KG1 (cell line): ENCODE data around the gene PAIP2B.

Experiments
- DNase-seq: peaks from one replicate; lab custom pipeline; 2025; lab: John Stamatoyannopoulos, UW

The PAIP2B gene

GRCh38 chr2:71153585-71154224 lies 73.2 kb downstream of the PAIP2B start:
- no peak for DNase-seq

- no peak for DNase-seq
Observed at GRCh38 chr2:71151620-71152019, 75.3 kb downstream of the PAIP2B start.

GRCh38 chr2:71150082-71150816 lies 76.7 kb downstream of the PAIP2B start:
- DNase-seq = no peak

GRCh38 chr2:71148506-71149063 lies 78.3 kb downstream of the PAIP2B start:
- DNase-seq = no peak

GRCh38 chr2:71143782-71144181 lies 83.1 kb downstream of the PAIP2B start:
- no peak for DNase-seq

GRCh38 chr2:71136174-71136573 lies 90.7 kb downstream of the PAIP2B start:
- DNase-seq = no peak

- DNase-seq = no peak
Observed at GRCh38 chr2:71133603-71134002, 93.3 kb downstream of the PAIP2B start.
